Peyer's patch (tissue), 4 donors: ENCODE results near the gene PCDHGB6.

ENCODE experiments used
- POLR2A ChIP-seq, 2 donors: fragments of 450-650 bp; IDR thresholded peaks; one replicate each; pipeline ENCODE4 v1.5.1; 2017; ENCODE audit warnings: antibody characterized with exemption in 2 of 2, mild to moderate bottlenecking in 2 of 2, moderate library complexity in 2 of 2
- TF ChIP-seq, protein P1 (sequence below), 6 experiments: fragments of 450-650 bp in 4 of 6; fragments of 200-600 bp in 2 of 6; sonication (generic) in 1 of 6; IDR thresholded peaks; one replicate each; pipeline ENCODE4 v1.5.1; 2017 to 2019; ENCODE audit warnings: antibody characterized with exemption in 6 of 6, mild to moderate bottlenecking in 3 of 6, moderate library complexity in 1 of 6

DNA sequence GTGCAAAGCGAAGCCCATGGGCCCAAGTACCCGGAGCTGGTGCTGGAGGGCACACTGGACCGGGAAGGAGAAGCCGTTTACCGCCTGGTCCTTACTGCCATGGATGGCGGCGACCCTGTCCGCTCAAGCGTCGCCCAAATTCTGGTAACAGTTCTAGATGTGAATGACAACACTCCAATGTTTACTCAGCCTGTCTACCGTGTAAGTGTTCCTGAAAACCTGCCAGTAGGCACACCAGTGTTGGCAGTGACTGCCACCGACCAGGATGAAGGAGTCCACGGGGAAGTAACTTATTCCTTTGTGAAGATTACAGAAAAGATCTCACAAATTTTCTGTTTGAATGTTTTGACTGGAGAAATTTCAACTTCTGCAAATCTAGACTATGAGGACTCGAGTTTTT, 33.2 kb upstream of the PCDHGB6 start:
- TF ChIP-seq, protein P1, sequence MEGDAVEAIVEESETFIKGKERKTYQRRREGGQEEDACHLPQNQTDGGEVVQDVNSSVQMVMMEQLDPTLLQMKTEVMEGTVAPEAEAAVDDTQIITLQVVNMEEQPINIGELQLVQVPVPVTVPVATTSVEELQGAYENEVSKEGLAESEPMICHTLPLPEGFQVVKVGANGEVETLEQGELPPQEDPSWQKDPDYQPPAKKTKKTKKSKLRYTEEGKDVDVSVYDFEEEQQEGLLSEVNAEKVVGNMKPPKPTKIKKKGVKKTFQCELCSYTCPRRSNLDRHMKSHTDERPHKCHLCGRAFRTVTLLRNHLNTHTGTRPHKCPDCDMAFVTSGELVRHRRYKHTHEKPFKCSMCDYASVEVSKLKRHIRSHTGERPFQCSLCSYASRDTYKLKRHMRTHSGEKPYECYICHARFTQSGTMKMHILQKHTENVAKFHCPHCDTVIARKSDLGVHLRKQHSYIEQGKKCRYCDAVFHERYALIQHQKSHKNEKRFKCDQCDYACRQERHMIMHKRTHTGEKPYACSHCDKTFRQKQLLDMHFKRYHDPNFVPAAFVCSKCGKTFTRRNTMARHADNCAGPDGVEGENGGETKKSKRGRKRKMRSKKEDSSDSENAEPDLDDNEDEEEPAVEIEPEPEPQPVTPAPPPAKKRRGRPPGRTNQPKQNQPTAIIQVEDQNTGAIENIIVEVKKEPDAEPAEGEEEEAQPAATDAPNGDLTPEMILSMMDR (IDR thresholded peaks at IDR 0.05), result no peak
- TF ChIP-seq POLR2A (IDR thresholded peaks at IDR 0.05), result no peak
